C4-2B (cell line): Measurements from ENCODE around the gene ZDHHC22.

Source experiments
- H3K27ac ChIP-seq: fragments of 450-650 bp; 2 replicates; pipeline ENCODE4 v1.5.1; 2017
- ZFX ChIP-seq: fragments of 450-650 bp; IDR thresholded peaks from 2 replicates; pipeline ENCODE4 v1.6.1; 2017
- TF ChIP-seq, protein P1 (sequence below): fragments of 450-650 bp; conservative IDR thresholded peaks from 2 replicates; pipeline ENCODE4 v1.5.1; 2017; ENCODE audit warnings: mild to moderate bottlenecking

Gene ZDHHC22

GRCh38 chr14:77092676-77093075, 48.9 kb downstream of the ZDHHC22 start:
- TF ChIP-seq, protein P1, sequence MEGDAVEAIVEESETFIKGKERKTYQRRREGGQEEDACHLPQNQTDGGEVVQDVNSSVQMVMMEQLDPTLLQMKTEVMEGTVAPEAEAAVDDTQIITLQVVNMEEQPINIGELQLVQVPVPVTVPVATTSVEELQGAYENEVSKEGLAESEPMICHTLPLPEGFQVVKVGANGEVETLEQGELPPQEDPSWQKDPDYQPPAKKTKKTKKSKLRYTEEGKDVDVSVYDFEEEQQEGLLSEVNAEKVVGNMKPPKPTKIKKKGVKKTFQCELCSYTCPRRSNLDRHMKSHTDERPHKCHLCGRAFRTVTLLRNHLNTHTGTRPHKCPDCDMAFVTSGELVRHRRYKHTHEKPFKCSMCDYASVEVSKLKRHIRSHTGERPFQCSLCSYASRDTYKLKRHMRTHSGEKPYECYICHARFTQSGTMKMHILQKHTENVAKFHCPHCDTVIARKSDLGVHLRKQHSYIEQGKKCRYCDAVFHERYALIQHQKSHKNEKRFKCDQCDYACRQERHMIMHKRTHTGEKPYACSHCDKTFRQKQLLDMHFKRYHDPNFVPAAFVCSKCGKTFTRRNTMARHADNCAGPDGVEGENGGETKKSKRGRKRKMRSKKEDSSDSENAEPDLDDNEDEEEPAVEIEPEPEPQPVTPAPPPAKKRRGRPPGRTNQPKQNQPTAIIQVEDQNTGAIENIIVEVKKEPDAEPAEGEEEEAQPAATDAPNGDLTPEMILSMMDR: no peak
- no peak for TF ChIP-seq ZFX
- no peak overlapping the region for H3K27ac ChIP-seq

GRCh38 chr14:77091518-77091917, 50.1 kb downstream of the ZDHHC22 start:
- no peak for TF ChIP-seq ZFX
- TF ChIP-seq, protein P1: no peak

DNA sequence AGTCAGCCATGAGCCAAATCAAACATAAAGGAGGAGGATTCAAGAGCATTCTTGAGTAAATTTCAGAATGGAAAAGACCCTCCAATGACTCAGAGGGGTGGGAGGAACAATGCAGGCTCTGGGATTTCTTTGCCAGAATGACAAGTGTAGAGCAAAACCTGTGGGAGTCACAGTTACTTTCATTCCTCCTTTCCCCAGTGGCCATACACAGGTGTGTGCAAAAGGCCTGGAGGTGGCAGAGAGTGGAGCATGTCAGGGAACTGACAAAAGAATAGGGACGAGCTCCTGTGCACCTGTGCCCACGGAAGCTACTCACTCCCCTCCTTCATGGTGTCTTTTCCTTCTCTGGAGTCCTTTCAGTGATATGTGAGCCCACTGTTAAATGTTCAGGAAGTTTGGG, 52.9 kb downstream of the ZDHHC22 start:
- H3K27ac ChIP-seq: peak overlapping the region; percentile 74

More at GRCh38 chr14:77091518-77091917, 50.1 kb downstream of the ZDHHC22 start:
- H3K27ac ChIP-seq: no peak overlapping the region

DNA sequence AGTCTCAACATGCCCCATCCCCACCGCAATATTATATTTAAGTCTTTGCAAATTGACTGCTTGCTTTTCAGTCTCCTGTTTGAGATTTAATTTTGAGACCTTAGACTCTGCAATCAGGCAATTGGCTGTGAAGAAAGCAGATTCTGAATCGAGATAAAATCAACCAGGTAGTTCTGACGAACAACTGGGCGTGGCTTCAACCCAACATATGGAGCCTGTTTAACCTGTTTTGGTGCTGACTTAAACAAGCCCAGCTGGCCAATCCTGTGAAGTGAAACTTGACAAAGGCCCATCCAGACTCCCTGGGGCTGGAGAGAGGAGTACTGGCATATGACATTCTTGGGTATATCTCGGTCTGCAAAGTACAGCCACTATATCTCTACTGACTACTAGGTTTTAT, 53.4 kb downstream of the ZDHHC22 start:
- TF ChIP-seq, protein P1: no peak
- no peak for TF ChIP-seq ZFX

More for the DNA sequence above, 52.9 kb downstream of the ZDHHC22 start:
- TF ChIP-seq ZFX: no peak
- TF ChIP-seq, protein P1: no peak

DNA sequence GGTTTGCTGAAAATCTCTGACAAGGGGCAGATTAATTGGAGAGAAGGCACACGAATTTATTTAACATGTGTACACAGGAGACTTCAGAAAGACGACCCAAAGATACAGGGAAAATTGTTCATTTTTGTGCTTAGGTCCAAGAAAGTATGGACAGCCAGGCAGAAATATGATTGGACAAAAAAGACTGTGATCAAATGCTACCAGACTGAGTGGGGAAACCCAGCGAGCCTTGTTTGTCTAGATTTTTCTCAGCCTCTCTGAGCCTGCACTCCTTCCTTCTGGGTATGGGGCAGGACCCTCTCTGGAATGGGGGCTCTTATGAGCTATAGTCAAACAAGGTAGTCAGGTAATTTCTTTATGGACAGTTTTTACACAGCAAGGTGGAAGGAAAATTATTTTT, 54.0 kb downstream of the ZDHHC22 start:
- H3K27ac ChIP-seq: peak overlapping the region; percentile 74; the same call in 1 of the 2 replicates
- TF ChIP-seq, protein P1: no peak
- TF ChIP-seq ZFX: no peak

More for the DNA sequence above, 53.4 kb downstream of the ZDHHC22 start:
- peak overlapping the region; percentile 74 for H3K27ac ChIP-seq

- TF ChIP-seq, protein P1: no peak
- TF ChIP-seq ZFX: no peak
- H3K27ac ChIP-seq: 0 out of 2 replicates have a peak overlapping the region, but pooled peaks have one; percentile 19
Observed at GRCh38 chr14:77086951-77087350, 54.6 kb downstream of the ZDHHC22 start.

- no peak for TF ChIP-seq ZFX
- TF ChIP-seq, protein P1: no peak
- no peak overlapping the region for H3K27ac ChIP-seq
Observed at GRCh38 chr14:77086017-77086727, 55.4 kb downstream of the ZDHHC22 start.
